Sigmoid colon (tissue), 7 donors: Measurements from ENCODE around the gene ISCU. TPM values are rescaled to one million over a fixed set of nuclear protein-coding genes. Genes with fewer than 3 reads are reported as not detected.

Source experiments
- DNase-seq: peaks from one replicate; pipeline ENCODE4 v3.0.0-alpha.2; 2019
- H3K27ac ChIP-seq, 4 donors: fragments of 200-600 bp; sonication (generic); one replicate each; pipeline ENCODE4 v1.5.1; 2016 to 2019; ENCODE audit warnings: mild to moderate bottlenecking in 1 of 4
- H3K27me3 ChIP-seq, 3 donors: fragments of 200-600 bp; sonication (generic); one replicate each; pipeline ENCODE4 v1.5.1; 2019; ENCODE audit warnings: mild to moderate bottlenecking in 1 of 3
- H3K36me3 ChIP-seq, 4 donors: fragments of 200-600 bp; sonication (generic); one replicate each; pipeline ENCODE4 v1.5.1; 2016 to 2019
- H3K4me1 ChIP-seq, 4 donors: fragments of 200-600 bp; sonication (generic); one replicate each; pipeline ENCODE4 v1.5.1; 2017 to 2019
- H3K4me3 ChIP-seq, 4 donors: fragments of 200-600 bp; sonication (generic); one replicate each; pipeline ENCODE4 v1.5.1; 2017 to 2019; ENCODE audit warnings: mild to moderate bottlenecking in 2 of 4, moderate library complexity in 1 of 4
- H3K9me3 ChIP-seq, 4 donors: fragments of 200-600 bp in 3 of 4; sonication (generic) in 3 of 4; one replicate each; pipeline versions ENCODE4 v1.5.1 to v1.6.1; 2013 to 2019
- CTCF ChIP-seq, 4 experiments: fragments of 450-650 bp in 3 of 4; fragments of 200-600 bp in 1 of 4; IDR thresholded peaks; one replicate each; pipeline ENCODE4 v1.5.1; 2016 to 2019; ENCODE audit warnings: antibody characterized with exemption in 4 of 4, mild to moderate bottlenecking in 3 of 4, moderate library complexity in 2 of 4
- EP300 ChIP-seq, 4 donors: sonication (generic); formaldehyde crosslinking; IDR thresholded peaks; one replicate each; pipeline ENCODE4 v1.6.1; 2017; ENCODE audit warnings: antibody characterized with exemption in 4 of 4
- POLR2A ChIP-seq, 2 donors: fragments of 450-650 bp; IDR thresholded peaks; one replicate each; pipeline ENCODE4 v1.6.1; 2016; ENCODE audit warnings: antibody characterized with exemption in 2 of 2, mild to moderate bottlenecking in 2 of 2, moderate library complexity in 2 of 2
- POLR2AphosphoS5 ChIP-seq, 4 donors: sonication (generic); formaldehyde crosslinking; IDR thresholded peaks; one replicate each; pipeline ENCODE4 v1.6.1; 2017; ENCODE audit warnings: antibody characterized with exemption in 4 of 4
- WGBS, 2 donors: extraction: QIAGEN DNeasy Blood & Tissue Kit; methylation state at CpG; one replicate each; pipeline ENCODE4 v1.1.7; 2013; 5-methylcytosine and 5-hydroxymethylcytosine counted together
- intact Hi-C: fragments of 100-400 bp; cut with DNase I; formaldehyde crosslinking; loops from one replicate; pipeline ENCODE4 v1.15.1; 2023
- polyA plus RNA-seq, 3 donors: library from polyadenylated mRNA; stranded (reverse); fragments of 200-250 nt; gene quantifications; one replicate each; pipeline ENCODE4 v1.2.3, GENCODE V29; 2013
- total RNA-seq, 4 donors: library from RNA; depleted of rRNA; stranded (reverse); fragments of >200 nt; gene quantifications; one replicate each; pipeline ENCODE4 v1.1.0, GENCODE V29; 2016
- donor health status: healthy with polysubstance abuse.
- donor health status: Bipolar disorder and iron deficiency.
- donor health status: healthy.

ISCU gene
- total and polyA plus RNA-seq, 7 donors, result 117 to 294 (median 237) TPM

GRCh38 chr12:108565146-108565545, 2.8 kb downstream of the ISCU start:
- TF ChIP-seq EP300 (IDR thresholded peaks at IDR 0.05) (no peak), POLR2A (IDR thresholded peaks at IDR 0.05) (no peak), CTCF (IDR thresholded peaks at IDR 0.05) (no peak), POLR2AphosphoS5 (IDR thresholded peaks at IDR 0.05) (no peak)
- intact Hi-C loops, result loop anchor here (5.0 kb wide), 1 partner anchor 387 kb away; no protein-coding TSS in a partner anchor
- Histone ChIP-seq H3K9me3 (no peaks in the 10 kb centered on the region), H3K4me1 (peaks cover 0 to 56% (median 43%) of the 10 kb centered on the region in 4 donors), H3K4me3 (no peak overlapping the region), H3K27me3 (no peaks in the 10 kb centered on the region), H3K36me3 (peaks cover 17 to 62% (median 52%) of the 10 kb centered on the region in 4 donors), H3K27ac (peak overlapping the region; percentile 8 to 98 (median 74))
- no peak for DNase-seq
- WGBS, 2 donors, result 84 to 90% methylated on average over 3 of the region's 3 CpGs

GRCh38 chr12:108565976-108566375, 3.6 kb downstream of the ISCU start:
- Histone ChIP-seq H3K4me1 (peaks cover 0 to 52% (median 40%) of the 10 kb centered on the region in 4 donors), H3K36me3 (peaks cover 17 to 63% (median 52%) of the 10 kb centered on the region in 4 donors), H3K9me3 (no peaks in the 10 kb centered on the region), H3K27me3 (no peaks in the 10 kb centered on the region), H3K4me3 (no peak overlapping the region), H3K27ac (peak overlapping the region; percentile 48 to 98 (median 74))
- intact Hi-C loops, result loop anchor here (2.0 to 5.0 kb wide), 2 partner anchors 386 to 527 kb away; partner anchors contain the start of gene ALKBH2
- TF ChIP-seq POLR2A (IDR thresholded peaks at IDR 0.05) (no peak), CTCF (IDR thresholded peaks at IDR 0.05) (no peak), EP300 (IDR thresholded peaks at IDR 0.05) (no peak), POLR2AphosphoS5 (IDR thresholded peaks at IDR 0.05) (peak in 2 of 4 donors; percentile 11 to 15)
- WGBS, 2 donors, result 2 to 7% methylated on average over 2 of the region's 2 CpGs
- peak; percentile 89 for DNase-seq

- WGBS, 2 donors, result 92 to 93% methylated on average over 4 of the region's 4 CpGs
- H3K27me3 ChIP-seq, result no peaks in the 10 kb centered on the region
- H3K9me3 ChIP-seq, result no peaks in the 10 kb centered on the region
- intact Hi-C loops, result loop anchor here (2.0 to 5.0 kb wide), 2 partner anchors 386 to 526 kb away; partner anchors contain the start of gene ALKBH2
- DNase-seq, result no peak
- H3K27ac ChIP-seq, result peak overlapping the region; percentile 48 to 98 (median 74)
- H3K4me3 ChIP-seq, result no peak overlapping the region
- TF ChIP-seq POLR2A (IDR thresholded peaks at IDR 0.05) (no peak), CTCF (IDR thresholded peaks at IDR 0.05) (no peak), EP300 (IDR thresholded peaks at IDR 0.05) (no peak), POLR2AphosphoS5 (IDR thresholded peaks at IDR 0.05) (no peak)
- H3K36me3 ChIP-seq, result peaks cover 17 to 63% (median 52%) of the 10 kb centered on the region in 4 donors
- H3K4me1 ChIP-seq, result peaks cover 0 to 57% (median 41%) of the 10 kb centered on the region in 4 donors
Measured at GRCh38 chr12:108566452-108566851, 4.1 kb downstream of the ISCU start.

DNA sequence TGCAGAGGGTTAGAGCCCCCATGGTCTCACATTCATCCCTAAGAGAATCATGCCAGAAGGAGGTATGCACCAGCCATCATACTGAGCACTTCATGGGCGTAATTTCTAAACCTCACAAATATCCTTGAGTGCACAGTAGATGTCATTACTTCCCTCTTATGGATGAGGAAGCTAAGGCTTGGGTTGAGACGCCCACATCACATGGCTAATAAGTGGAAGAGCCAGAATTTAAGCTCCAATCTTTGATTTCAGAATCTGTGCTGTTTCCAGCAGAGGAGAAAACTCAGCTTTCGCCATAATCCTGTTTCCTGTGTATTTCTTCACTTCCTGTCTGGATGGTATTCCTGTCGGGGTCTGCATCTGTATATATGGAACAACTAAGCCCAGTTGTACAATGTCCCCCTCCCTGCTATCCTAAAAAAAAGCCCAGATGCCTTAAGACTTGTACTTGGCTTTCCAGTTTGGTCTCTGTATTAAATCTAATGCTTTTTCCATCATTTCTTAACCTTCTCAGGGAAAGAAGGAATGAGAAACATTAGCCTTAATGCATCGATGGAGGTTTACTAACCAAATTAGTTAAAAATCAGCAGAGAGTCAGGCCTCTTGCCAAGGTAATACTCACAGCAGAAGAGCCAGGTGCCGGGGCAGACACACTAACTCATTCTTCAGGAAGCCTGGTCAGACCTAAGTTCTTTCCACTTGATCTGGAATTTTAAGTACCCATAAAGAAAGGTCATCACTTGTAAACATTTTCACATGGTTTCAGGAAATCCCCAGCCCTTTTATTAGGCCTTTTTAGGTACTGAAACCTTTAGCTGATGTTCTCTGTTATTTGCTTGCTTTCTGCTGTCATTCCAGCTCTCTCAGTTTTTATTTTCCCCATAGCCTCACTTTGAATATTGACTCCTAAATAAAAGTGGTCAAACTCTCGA, 5.3 kb downstream of the ISCU start:
- 61 to 63% methylated on average over 7 of the region's 7 CpGs for WGBS, 2 donors
- H3K4me3 ChIP-seq, result no peak overlapping the region
- H3K36me3 ChIP-seq, result peaks cover 17 to 63% (median 52%) of the 10 kb centered on the region in 4 donors
- intact Hi-C loops, result loop anchor here (2.0 to 5.0 kb wide), 2 partner anchors 385 to 525 kb away; partner anchors contain the start of gene ALKBH2
- H3K27me3 ChIP-seq, result no peaks in the 10 kb centered on the region
- H3K27ac ChIP-seq, result peak overlapping the region; percentile 37 to 98 (median 70)
- DNase-seq, result no peak
- peaks cover 0 to 53% (median 38%) of the 10 kb centered on the region in 4 donors for H3K4me1 ChIP-seq
- H3K9me3 ChIP-seq, result no peaks in the 10 kb centered on the region
- TF ChIP-seq POLR2A (IDR thresholded peaks at IDR 0.05) (no peak), POLR2AphosphoS5 (IDR thresholded peaks at IDR 0.05) (no peak), EP300 (IDR thresholded peaks at IDR 0.05) (no peak), CTCF (IDR thresholded peaks at IDR 0.05) (no peak)
